Right lobe of liver (tissue), 4 donors: ENCODE measurements around the gene IZUMO1.

ENCODE experiments used
- CTCF ChIP-seq, 4 donors: fragments of 200-600 bp in 3 of 4; fragments of 450-650 bp in 1 of 4; IDR thresholded peaks; one replicate each; pipeline versions ENCODE4 v1.5.1 to v1.8.0; 2016 to 2022; ENCODE audit warnings: antibody characterized with exemption in 4 of 4, mild to moderate bottlenecking in 2 of 4
- POLR2A ChIP-seq: fragments of 450-650 bp; IDR thresholded peaks from one replicate; pipeline ENCODE4 v1.6.1; 2017; ENCODE audit warnings: antibody characterized with exemption, mild to moderate bottlenecking
- donor health status: DM: no; HTN: no; CAD: no.
- donor health status: DM: no; HTN: no; CAD: no.
- donor health status: DM: no; HTN: yes; CAD: no.

- TF ChIP-seq CTCF (IDR thresholded peaks at IDR 0.05) (no peak), POLR2A (no peak)
Observed at GRCh38 chr19:48739404-48740163, 7.1 kb downstream of the IZUMO1 start.
